ENCODE results near the gene BTNL8.

- TF ChIP-seq, protein P1, sequence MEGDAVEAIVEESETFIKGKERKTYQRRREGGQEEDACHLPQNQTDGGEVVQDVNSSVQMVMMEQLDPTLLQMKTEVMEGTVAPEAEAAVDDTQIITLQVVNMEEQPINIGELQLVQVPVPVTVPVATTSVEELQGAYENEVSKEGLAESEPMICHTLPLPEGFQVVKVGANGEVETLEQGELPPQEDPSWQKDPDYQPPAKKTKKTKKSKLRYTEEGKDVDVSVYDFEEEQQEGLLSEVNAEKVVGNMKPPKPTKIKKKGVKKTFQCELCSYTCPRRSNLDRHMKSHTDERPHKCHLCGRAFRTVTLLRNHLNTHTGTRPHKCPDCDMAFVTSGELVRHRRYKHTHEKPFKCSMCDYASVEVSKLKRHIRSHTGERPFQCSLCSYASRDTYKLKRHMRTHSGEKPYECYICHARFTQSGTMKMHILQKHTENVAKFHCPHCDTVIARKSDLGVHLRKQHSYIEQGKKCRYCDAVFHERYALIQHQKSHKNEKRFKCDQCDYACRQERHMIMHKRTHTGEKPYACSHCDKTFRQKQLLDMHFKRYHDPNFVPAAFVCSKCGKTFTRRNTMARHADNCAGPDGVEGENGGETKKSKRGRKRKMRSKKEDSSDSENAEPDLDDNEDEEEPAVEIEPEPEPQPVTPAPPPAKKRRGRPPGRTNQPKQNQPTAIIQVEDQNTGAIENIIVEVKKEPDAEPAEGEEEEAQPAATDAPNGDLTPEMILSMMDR (IDR thresholded peaks at IDR 0.05), result no peak
- TF ChIP-seq CHD2 (IDR thresholded peaks at IDR 0.05; ENCODE audit: low read length, partially characterized antibody) (no peak), REST (IDR thresholded peaks at IDR 0.05) (no peak), MAX (IDR thresholded peaks at IDR 0.05) (no peak), RNF2 (IDR thresholded peaks at IDR 0.05; ENCODE audit: borderline replicate concordance, low read depth) (no peak), KDM1A (IDR thresholded peaks at IDR 0.05; ENCODE audit: low read depth) (no peak)
- TF ChIP-seq, protein P2, sequence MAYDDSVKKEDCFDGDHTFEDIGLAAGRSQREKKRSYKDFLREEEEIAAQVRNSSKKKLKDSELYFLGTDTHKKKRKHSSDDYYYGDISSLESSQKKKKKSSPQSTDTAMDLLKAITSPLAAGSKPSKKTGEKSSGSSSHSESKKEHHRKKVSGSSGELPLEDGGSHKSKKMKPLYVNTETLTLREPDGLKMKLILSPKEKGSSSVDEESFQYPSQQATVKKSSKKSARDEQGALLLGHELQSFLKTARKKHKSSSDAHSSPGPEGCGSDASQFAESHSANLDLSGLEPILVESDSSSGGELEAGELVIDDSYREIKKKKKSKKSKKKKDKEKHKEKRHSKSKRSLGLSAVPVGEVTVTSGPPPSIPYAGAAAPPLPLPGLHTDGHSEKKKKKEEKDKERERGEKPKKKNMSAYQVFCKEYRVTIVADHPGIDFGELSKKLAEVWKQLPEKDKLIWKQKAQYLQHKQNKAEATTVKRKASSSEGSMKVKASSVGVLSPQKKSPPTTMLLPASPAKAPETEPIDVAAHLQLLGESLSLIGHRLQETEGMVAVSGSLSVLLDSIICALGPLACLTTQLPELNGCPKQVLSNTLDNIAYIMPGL (CRISPR knock-in tag; IDR thresholded peaks at IDR 0.05; ENCODE audit: borderline replicate concordance), result no peak
Observed at GRCh38 chr5:180865981-180866695, 32.8 kb upstream of the BTNL8 start.
